K562 (cell line): ENCODE measurements around the gene MAPKAPK3. TPM values are rescaled to one million over a fixed set of nuclear protein-coding genes. Genes with fewer than 3 reads are reported as not detected.
A peak's percentile ranks its signal among the peaks of the same experiment; 100 is the strongest.

Source experiments
- ATAC-seq: fragments of 200-7000 bp; cut with Tn5 transposase; 3 replicates; pipeline ENCODE4 v1.9.1; 2020; ENCODE audit warnings: moderate library complexity
- BruUV-seq: library from RNA; stranded (reverse); fragments of 400-500 nt; replicated peaks from 2 replicates; lab custom pipeline; 2021; lab: Mats Ljungman, UMichigan
- CTCF ChIA-PET: fragments of 300-600 bp; formaldehyde crosslinking; extraction: SDS; loops from one replicate; lab custom pipeline; 2021; ENCODE audit warnings: low intra/inter-chr PET ratio; lab: Yijun Ruan, JAX
- POLR2A ChIA-PET: fragments of 300-600, 350-650 bp; sonication (Branson Sonifier 250); formaldehyde crosslinking; extraction: SDS; loops from one replicate; lab custom pipeline; 2021; ENCODE audit warnings: antibody characterized with exemption, inconsistent platforms; lab: Yijun Ruan, JAX
- DNase-seq, 4 experiments: peaks; one replicate each; pipeline versions ENCODE4 v3.0.0 to v3.0.0-alpha.2; 2011 to 2018; ENCODE audit warnings: low spot score in 3 of 4, mixed read lengths in 3 of 4; ENCODE audit errors: extremely low read depth in 1 of 4
- FAIRE-seq: peaks from 2 replicates; lab custom pipeline; 2011; peaks lifted over from hg19 to GRCh38; lab: Jason Lieb, UNC
- H2AFZ ChIP-seq: 2 replicates; pipeline ENCODE4 v1.6.0; 2011; ENCODE audit warnings: low read depth, low read length, control low read depth, inconsistent platforms
- H3K27ac ChIP-seq: fragments of 200-600 bp; 3 replicates; pipeline ENCODE4 v1.8.0; 2011; ENCODE audit warnings: low read depth, mild to moderate bottlenecking, control low read depth, inconsistent platforms, low read length, moderate library complexity, mixed read lengths; ENCODE audit errors: extremely low read depth
- H3K27me3 ChIP-seq, 2 experiments: fragments of 300-600 bp in 1 of 2; 2 replicates in 1 of 2; 3 replicates in 1 of 2; pipeline versions ENCODE4 v1.6.0 to v1.8.0; 2011; ENCODE audit warnings: inconsistent platforms in 2 of 2, low read length in 2 of 2, mild to moderate bottlenecking in 1 of 2, mixed read lengths in 1 of 2, moderate library complexity in 1 of 2; ENCODE audit not compliant: control insufficient read depth in 2 of 2, insufficient read depth in 2 of 2
- H3K36me3 ChIP-seq: fragments of 300-600 bp; 3 replicates; pipeline ENCODE4 v1.8.0; 2011; ENCODE audit warnings: mild to moderate bottlenecking, low read length, inconsistent platforms; ENCODE audit not compliant: control insufficient read depth, insufficient read depth
- H3K4me1 ChIP-seq, 2 experiments: fragments of 200-600 bp in 1 of 2; replicated peaks in 1 of 2; 2 replicates in 1 of 2; 3 replicates in 1 of 2; pipeline versions ENCODE4 v1.5.1 to v1.8.0; 2011; ENCODE audit warnings: inconsistent platforms in 2 of 2, low read length in 2 of 2, mild to moderate bottlenecking in 1 of 2, mixed read lengths in 1 of 2, moderate library complexity in 1 of 2; ENCODE audit not compliant: control insufficient read depth in 2 of 2, insufficient read depth in 2 of 2
- H3K4me2 ChIP-seq: 2 replicates; pipeline ENCODE4 v1.6.1; 2011; ENCODE audit warnings: low read length, control low read depth, inconsistent platforms, mixed read lengths; ENCODE audit not compliant: insufficient read depth
- H3K4me3 ChIP-seq: fragments of 200-600 bp; sonication (generic), shearing (Covaris generic); 2 replicates; pipeline ENCODE4 v1.5.1; 2016; ENCODE audit warnings: control low read depth, inconsistent platforms
- H3K79me2 ChIP-seq: fragments of 200-600 bp; 3 replicates; pipeline ENCODE4 v1.8.0; 2011; ENCODE audit warnings: low read length, inconsistent platforms; ENCODE audit not compliant: control insufficient read depth, insufficient read depth
- H3K9ac ChIP-seq, 2 experiments: 2 replicates each; pipeline versions ENCODE4 v1.6.0 to v1.6.1; 2011; ENCODE audit warnings: low read depth in 2 of 2, low read length in 2 of 2, control low read depth in 1 of 2, inconsistent platforms in 1 of 2, mild to moderate bottlenecking in 1 of 2, mixed read lengths in 1 of 2; ENCODE audit not compliant: insufficient read depth in 1 of 2
- H3K9me1 ChIP-seq: one replicate; pipeline ENCODE4 v1.6.0; 2011; ENCODE audit warnings: inconsistent platforms, mild to moderate bottlenecking, low read length, moderate library complexity; ENCODE audit not compliant: control insufficient read depth, insufficient read depth
- H3K9me3 ChIP-seq: replicated peaks from 2 replicates; pipeline ENCODE4 v1.5.1; 2011; ENCODE audit warnings: low read depth, low read length, inconsistent platforms; ENCODE audit not compliant: control insufficient read depth, insufficient read depth
- H4K20me1 ChIP-seq: replicated peaks from 2 replicates; pipeline ENCODE4 v1.6.1; 2011; ENCODE audit warnings: low read length, inconsistent platforms, mixed read lengths; ENCODE audit not compliant: control insufficient read depth, insufficient read depth
- ATF3 ChIP-seq, 2 experiments: fragments of 450-650 bp in 1 of 2; sonication (generic) in 1 of 2; formaldehyde crosslinking in 1 of 2; IDR thresholded peaks in 1 of 2; conservative IDR thresholded peaks in 1 of 2; 2 replicates each; pipeline versions ENCODE4 v1.6.1 to v1.8.1; 2016 to 2023; ENCODE audit warnings: mild to moderate bottlenecking in 2 of 2, moderate library complexity in 2 of 2, inconsistent platforms in 1 of 2, missing genetic modification reagents in 1 of 2
- E2F4 ChIP-seq: sonication (generic); formaldehyde crosslinking; IDR thresholded peaks from 2 replicates; pipeline ENCODE4 v1.8.0; 2022; ENCODE audit warnings: mild to moderate bottlenecking, low read depth, missing genetic modification reagents
- ETS2 ChIP-seq: IDR thresholded peaks from 2 replicates; pipeline ENCODE4 v1.6.1; 2016; ENCODE audit warnings: borderline replicate concordance, missing genetic modification characterization, mild to moderate bottlenecking, moderate library complexity, missing compliant biosample characterization; ENCODE audit not compliant: poor library complexity, severe bottlenecking
- FOSL1 ChIP-seq: fragments of 200-800 bp; sonication (Bioruptor generic); conservative IDR thresholded peaks from 2 replicates; pipeline ENCODE4 v1.6.1; 2016; ENCODE audit warnings: missing genetic modification characterization, missing compliant biosample characterization
- FOXP4 ChIP-seq: sonication (generic); formaldehyde crosslinking; IDR thresholded peaks from 2 replicates; pipeline ENCODE4 v1.8.0; 2022; ENCODE audit warnings: mild to moderate bottlenecking, missing genetic modification reagents, borderline replicate concordance
- GTF2A2 ChIP-seq: IDR thresholded peaks from 2 replicates; pipeline ENCODE4 v1.6.1; 2016; ENCODE audit warnings: mild to moderate bottlenecking, missing genetic modification characterization, missing compliant biosample characterization
- KAT7 ChIP-seq: sonication (generic); formaldehyde crosslinking; IDR thresholded peaks from 2 replicates; pipeline ENCODE4 v1.8.0; 2022; ENCODE audit warnings: missing genetic modification reagents, mild to moderate bottlenecking, borderline replicate concordance
- MAFF ChIP-seq: IDR thresholded peaks from 2 replicates; pipeline ENCODE4 v1.6.1; 2012; ENCODE audit warnings: low read length, improper control_type of control experiment
- MEF2A ChIP-seq: IDR thresholded peaks from 2 replicates; pipeline ENCODE4 v1.6.1; 2011; ENCODE audit warnings: low read depth, mild to moderate bottlenecking, low read length, moderate library complexity; ENCODE audit not compliant: control insufficient read depth
- NFIX ChIP-seq: fragments of 250-450 bp; sonication (Bioruptor Pico); IDR thresholded peaks from 2 replicates; pipeline ENCODE4 v1.4.0; 2020; ENCODE audit warnings: low read depth, mild to moderate bottlenecking, moderate library complexity
- RBBP5 ChIP-seq: fragments of 200-600 bp; sonication (generic); IDR thresholded peaks from 2 replicates; pipeline ENCODE4 v1.6.1; 2012; ENCODE audit warnings: borderline replicate concordance, mild to moderate bottlenecking, low read length, control low read depth, inconsistent platforms; ENCODE audit not compliant: insufficient read depth, poor library complexity, severe bottlenecking
- USF2 ChIP-seq: sonication (generic); formaldehyde crosslinking; IDR thresholded peaks from 2 replicates; pipeline ENCODE4 v1.5.0; 2020; ENCODE audit warnings: missing genetic modification reagents
- ZNF232 ChIP-seq: sonication (generic); formaldehyde crosslinking; IDR thresholded peaks from 2 replicates; pipeline ENCODE4 v1.8.0; 2022; ENCODE audit warnings: mild to moderate bottlenecking, missing genetic modification reagents
- ZNF354B ChIP-seq: fragments of 250-450 bp; sonication (Bioruptor Pico); IDR thresholded peaks from 2 replicates; pipeline ENCODE4 v1.4.0; 2020
- ZNF561 ChIP-seq: fragments of 450-650 bp; formaldehyde crosslinking; conservative IDR thresholded peaks from 2 replicates; pipeline ENCODE4 v1.4.0; 2020; ENCODE audit warnings: mild to moderate bottlenecking, moderate library complexity
- WGBS: fragments of 100-300 bp; shearing (Covaris generic); methylation state at CpG from one replicate; pipeline ENCODE4 v1.1.6; 2016; ENCODE audit warnings: low coverage, mixed read lengths; ENCODE audit not compliant: insufficient coverage; ENCODE audit errors: missing lambda C conversion rate; 5-methylcytosine and 5-hydroxymethylcytosine counted together
- in situ Hi-C: fragments of 300-500 bp; cut with MboI; formaldehyde crosslinking; loops from 4 replicates; pipeline ENCODE4 v1.15.0; 2018; ENCODE audit warnings: inconsistent platforms, mixed read lengths
- intact Hi-C: fragments of 100-400 bp; cut with micrococcal nuclease; formaldehyde crosslinking; loops from 2 replicates; pipeline ENCODE4 v1.14.2; 2022
- polyA plus RNA-seq, 8 experiments: library from polyadenylated mRNA; depleted of rRNA in 4 of 8; stranded (reverse) in 5 of 8; unstranded in 3 of 8; fragments of >200 nt; fragmentation: Nextera tagmentation in 2 of 8; fragmentation: Illumina TruSeq in 1 of 8; extraction: Ambion mirVana in 2 of 8; extraction: Trizol in 1 of 8; gene quantifications; 2 replicates each; pipeline versions ENCODE4 v1.2.1 to v1.2.3, GENCODE V29; 2011 to 2014; ENCODE audit warnings: inconsistent platforms in 1 of 8, missing spikeins in 1 of 8
- total RNA-seq, 7 experiments: library from RNA; depleted of rRNA in 6 of 7; stranded (reverse); fragments of >200 nt in 6 of 7; fragmentation: Illumina TruSeq in 2 of 7; extraction: Trizol in 2 of 7; gene quantifications; 2 replicates each; pipeline versions ENCODE4 v1.2.1 to v1.2.3, GENCODE V29; 2011 to 2021; ENCODE audit warnings: low replicate concordance in 1 of 7

Gene MAPKAPK3
- total and polyA plus RNA-seq, 9 of the 15 experiments (the other 6 are each of a cell fraction or from before 2014, with no cell fraction given), result 8.0 to 56.4 (median 41.2) TPM

- Histone ChIP-seq H4K20me1 (no peaks in the 10 kb centered on the region), H3K4me1 (peaks cover 41 to 55% of the 10 kb centered on the region in 2 experiments; a peak in 4 of 5 replicates), H3K4me2 (no peak overlapping the region)
- WGBS, result 39% methylated on average over 2 of the region's 6 CpGs
- in situ Hi-C loops, result loop anchor here (5.0 kb wide), 1 partner anchor 37 kb away; the partner anchor contains the start of gene CISH
- no peak for ATAC-seq
- no peak for DNase-seq
- TF ChIP-seq ZNF232 (CRISPR knock-in tag) (no peak), FOSL1 (peak; percentile 39), ZNF354B (CRISPR knock-in tag) (no peak), FOXP4 (CRISPR knock-in tag) (no peak), ETS2 (tag) (no peak), RBBP5 (no peak), MAFF (no peak), E2F4 (CRISPR knock-in tag) (no peak), ZNF561 (CRISPR knock-in tag) (no peak), USF2 (CRISPR knock-in tag) (no peak), ATF3 (IDR thresholded peaks at IDR 0.05) (0 out of 2 replicates have a peak, but pooled peaks have one; percentile 17), ATF3 (CRISPR knock-in tag; conservative IDR thresholded peaks at IDR 0.05) (no peak), KAT7 (no peak), MEF2A (no peak), NFIX (CRISPR knock-in tag) (no peak), GTF2A2 (no peak)
- TF ChIP-seq, all 486 proteins: peak for 2
- peaks cover 49% of the 10 kb centered on the region; the same call in 2 of the 3 replicates for H3K36me3 ChIP-seq
- H3K79me2 ChIP-seq, result peaks cover 5% of the 10 kb centered on the region
- ChIA-PET POLR2A (interaction anchor here (0.9 to 1.5 kb wide), 4 partner anchors 14 to 36 kb away, joined by 3 to 9 read pairs (median 6); partner anchors contain the start of gene CISH), CTCF (interaction anchor here (0.6 kb wide), 1 partner anchor 230 kb away, joined by 3 read pairs; no protein-coding TSS in a partner anchor)
- H3K9me1 ChIP-seq, result no peaks in the 10 kb centered on the region
- no peak for FAIRE-seq
- H2AFZ ChIP-seq, result no peak overlapping the region
- BruUV-seq, result no TSS peak
- H3K27me3 ChIP-seq, result no peaks in the 10 kb centered on the region
- no peak overlapping the region; the same call in 2 of the 3 replicates for H3K27ac ChIP-seq
- no peak overlapping the region for H3K4me3 ChIP-seq
- intact Hi-C loops, result no loop called here
- no peaks in the 10 kb centered on the region for H3K9me3 ChIP-seq
- no peak overlapping the region; a peak in 1 of 4 replicates for H3K9ac ChIP-seq
Observed at GRCh38 chr3:50575372-50575771, 41.6 kb upstream of the MAPKAPK3 start.
